Fibroblast of pulmonary artery (primary cell): ENCODE data around the gene FUT2.
A peak's percentile ranks its signal among the peaks of the same experiment; 100 is the strongest.
"Not testable (repeated sequence)": the region's sequence is repeated elsewhere in the genome, so short reads cannot be mapped to it uniquely, and the experiment has no call there.

Experiments used
- DNase-seq: peaks from one replicate; pipeline ENCODE4 v3.0.0-alpha.2; 2010; ENCODE audit warnings: low read depth
- H3K4me3 ChIP-seq: replicated peaks from 2 replicates; pipeline ENCODE4 v1.5.1; 2011; ENCODE audit warnings: low read depth, mild to moderate bottlenecking, control low read depth, low read length, moderate library complexity
- CTCF ChIP-seq: IDR thresholded peaks from 2 replicates; pipeline ENCODE4 v1.5.1; 2011; ENCODE audit warnings: mild to moderate bottlenecking, control low read depth, low read length, inconsistent platforms; ENCODE audit errors: missing control alignments

FUT2 gene

GRCh38 chr19:48676487-48676886 is 19.3 kb upstream of the FUT2 start:
- TF ChIP-seq CTCF = no peak
- no peak overlapping the region for H3K4me3 ChIP-seq
- no peak for DNase-seq

DNA sequence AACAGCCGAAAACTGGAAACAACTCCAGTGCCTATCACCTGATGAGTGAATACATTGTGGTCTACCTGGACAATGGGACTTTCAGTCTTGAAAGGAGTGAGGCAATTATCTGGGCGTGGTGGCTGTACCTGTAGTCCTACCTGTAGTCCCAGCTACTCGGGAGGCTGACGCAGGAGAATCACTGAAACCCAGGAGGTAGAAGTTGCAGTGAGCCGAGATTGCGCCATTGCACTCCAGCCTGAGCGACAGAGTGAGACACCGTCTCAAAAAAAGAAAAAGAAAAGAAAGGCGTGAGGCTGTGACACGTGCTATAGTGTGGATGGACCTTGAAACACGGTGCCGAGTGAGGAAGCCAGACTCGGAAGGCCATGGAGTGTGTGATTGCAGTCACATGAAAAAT is 18.9 kb upstream of the FUT2 start:
- no peak for DNase-seq
- no peak for TF ChIP-seq CTCF
- no peak overlapping the region for H3K4me3 ChIP-seq

- DNase-seq = no peak
- TF ChIP-seq CTCF = no peak
- H3K4me3 ChIP-seq = no peak overlapping the region
Measured at GRCh38 chr19:48678201-48678600, 17.6 kb upstream of the FUT2 start.

DNA sequence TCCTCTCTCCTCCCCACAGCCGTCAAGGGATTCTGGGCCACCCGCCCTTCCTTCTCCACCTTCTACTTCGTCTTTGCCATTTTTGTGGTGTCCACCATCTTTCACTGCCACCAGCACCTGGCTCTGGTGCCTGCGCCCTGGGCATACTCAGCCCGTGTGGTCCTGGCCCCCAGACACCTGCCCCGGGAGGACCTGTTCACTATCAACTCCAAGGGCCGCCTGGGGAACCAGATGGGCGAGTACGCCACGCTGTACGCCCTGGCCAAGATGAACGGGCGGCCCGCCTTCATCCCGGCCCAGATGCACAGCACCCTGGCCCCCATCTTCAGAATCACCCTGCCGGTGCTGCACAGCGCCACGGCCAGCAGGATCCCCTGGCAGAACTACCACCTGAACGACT is 15.8 kb upstream of the FUT2 start:
- not testable (repeated sequence) for H3K4me3 ChIP-seq, DNase-seq

- H3K4me3 ChIP-seq = no peak overlapping the region
- DNase-seq = no peak
- TF ChIP-seq CTCF = no peak
Measured at GRCh38 chr19:48680436-48681126, 15.2 kb upstream of the FUT2 start.

- no peak overlapping the region for H3K4me3 ChIP-seq
- peak; percentile 76 for DNase-seq
- TF ChIP-seq CTCF = no peak
Measured at GRCh38 chr19:48681127-48681470, 14.7 kb upstream of the FUT2 start.

DNA sequence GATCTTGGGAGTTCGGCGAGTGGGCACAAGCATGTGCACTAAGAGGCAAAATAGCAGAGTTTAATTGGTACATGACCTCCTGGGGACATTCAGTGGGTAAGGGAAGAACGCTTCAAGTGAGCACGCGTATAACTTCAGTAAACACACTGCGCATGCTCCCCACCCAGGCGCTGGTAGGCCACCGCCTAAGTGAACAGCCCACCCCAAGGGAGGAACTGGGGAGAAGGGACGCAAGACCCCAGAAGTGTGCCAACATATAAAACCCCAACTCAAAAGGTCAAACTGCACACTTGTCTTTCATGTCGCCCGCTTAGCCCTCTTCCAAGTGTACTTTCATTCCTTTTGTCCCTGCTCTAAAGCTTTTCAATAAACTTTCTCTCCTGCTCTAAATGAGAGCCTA is 12.4 kb upstream of the FUT2 start:
- DNase-seq = peak; percentile 57
- no peak overlapping the region for H3K4me3 ChIP-seq
- TF ChIP-seq CTCF = no peak
